ENCODE results near the gene SLC51B.

- no peak for TF ChIP-seq CTCF (IDR thresholded peaks at IDR 0.05 in 2 of 3, conservative IDR thresholded peaks at IDR 0.05 in 1 of 3; ENCODE audit: insufficient read depth in 2 of 3, low read depth in 1 of 3, low read length in 3 of 3)
- TF ChIP-seq GABPA (tag; conservative IDR thresholded peaks at IDR 0.05; ENCODE audit: low read depth), result no peak
Measured at GRCh38 chr15:65029736-65030208, 15.4 kb upstream of the SLC51B start.
